KMS-11 (cell line): ENCODE measurements around the gene PDE3A.

Experiments
- H2AFZ ChIP-seq: fragments of 200-600 bp; sonication (generic); 2 replicates; pipeline ENCODE4 v1.6.1; 2016; ENCODE audit warnings: antibody characterized with exemption, mixed run types, low read depth
- H3K27ac ChIP-seq: fragments of 200-600 bp; sonication (generic); 2 replicates; pipeline ENCODE4 v1.6.1; 2016; ENCODE audit warnings: mild to moderate bottlenecking, mixed run types
- H3K27me3 ChIP-seq: fragments of 200-600 bp; sonication (generic); 2 replicates; pipeline ENCODE4 v1.6.1; 2017; ENCODE audit warnings: mild to moderate bottlenecking, low read depth, mixed run types, moderate library complexity; ENCODE audit not compliant: insufficient read depth
- H3K36me3 ChIP-seq: fragments of 200-600 bp; sonication (generic); 2 replicates; pipeline ENCODE4 v1.6.1; 2017; ENCODE audit warnings: mild to moderate bottlenecking, mixed run types; ENCODE audit not compliant: insufficient read depth
- H3K4me1 ChIP-seq: fragments of 200-600 bp; sonication (generic); 2 replicates; pipeline ENCODE4 v1.6.1; 2016; ENCODE audit warnings: mild to moderate bottlenecking, low read depth, mixed run types; ENCODE audit not compliant: poor library complexity, severe bottlenecking
- H3K4me2 ChIP-seq: fragments of 200-600 bp; sonication (generic); 2 replicates; pipeline ENCODE4 v1.7.0; 2016; ENCODE audit warnings: mild to moderate bottlenecking, mixed run types
- H3K4me3 ChIP-seq: fragments of 200-600 bp; sonication (generic); IDR thresholded peaks from 2 replicates; pipeline ENCODE4 v1.6.1; 2017; ENCODE audit warnings: low read depth, low read length, mixed read lengths; ENCODE audit not compliant: insufficient read depth
- H3K79me2 ChIP-seq: fragments of 200-600 bp; sonication (generic); 2 replicates; pipeline ENCODE4 v1.6.1; 2016; ENCODE audit warnings: low read depth, mixed run types; ENCODE audit not compliant: insufficient read depth
- H3K9ac ChIP-seq: fragments of 200-600 bp; sonication (generic); 2 replicates; pipeline ENCODE4 v1.6.1; 2016; ENCODE audit warnings: mild to moderate bottlenecking, mixed run types
- H4K20me1 ChIP-seq: fragments of 200-600 bp; sonication (generic); 2 replicates; pipeline ENCODE4 v1.6.1; 2016; ENCODE audit warnings: mild to moderate bottlenecking, mixed run types; ENCODE audit not compliant: insufficient read depth
- CTCF ChIP-seq: fragments of 200-600 bp; sonication (generic); conservative IDR thresholded peaks from 2 replicates; pipeline ENCODE4 v1.6.1; 2017; ENCODE audit warnings: low read depth, mild to moderate bottlenecking, antibody characterized with exemption, low read length, moderate library complexity, mixed read lengths

Gene PDE3A

GRCh38 chr12:20415028-20415427 is 46.7 kb downstream of the PDE3A start:
- no peak overlapping the region for H3K4me2 ChIP-seq
- no peak overlapping the region for H3K9ac ChIP-seq
- H3K27me3 ChIP-seq, result no peaks in the 10 kb centered on the region
- H3K4me1 ChIP-seq, result no peaks in the 10 kb centered on the region
- H3K4me3 ChIP-seq, result no peak overlapping the region
- no peaks in the 10 kb centered on the region for H3K79me2 ChIP-seq
- no peak overlapping the region for H3K27ac ChIP-seq
- TF ChIP-seq CTCF, result no peak
- no peaks in the 10 kb centered on the region for H3K36me3 ChIP-seq
- H2AFZ ChIP-seq, result no peak overlapping the region
- H4K20me1 ChIP-seq, result no peaks in the 10 kb centered on the region

GRCh38 chr12:20415641-20416040 is 47.3 kb downstream of the PDE3A start:
- Histone ChIP-seq H3K9ac (no peak overlapping the region), H2AFZ (no peak overlapping the region), H3K4me1 (no peaks in the 10 kb centered on the region), H4K20me1 (no peaks in the 10 kb centered on the region), H3K79me2 (no peaks in the 10 kb centered on the region), H3K27ac (no peak overlapping the region), H3K36me3 (no peaks in the 10 kb centered on the region), H3K4me3 (no peak overlapping the region), H3K4me2 (no peak overlapping the region), H3K27me3 (no peaks in the 10 kb centered on the region)
- TF ChIP-seq CTCF, result no peak

DNA sequence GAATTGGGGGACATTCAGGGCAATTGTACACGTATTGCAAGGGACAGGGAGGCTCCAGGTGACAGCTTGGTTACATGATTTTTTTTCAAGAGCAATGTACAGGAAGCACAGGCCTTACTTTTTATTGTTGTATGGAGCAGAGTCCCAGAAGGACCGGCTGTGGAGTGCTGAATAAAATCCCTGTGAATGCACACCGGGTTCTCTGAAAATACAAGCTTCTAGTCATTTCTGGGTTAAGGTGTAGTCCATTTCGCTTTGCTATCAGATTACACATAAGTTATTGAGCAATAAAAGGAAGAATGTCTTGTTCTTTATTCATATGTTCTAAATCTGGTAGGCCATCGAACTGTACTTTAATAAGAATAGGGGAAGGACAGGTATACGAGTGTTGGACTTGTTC is 52.2 kb downstream of the PDE3A start:
- Histone ChIP-seq H3K36me3 (no peaks in the 10 kb centered on the region), H3K27me3 (no peaks in the 10 kb centered on the region), H3K4me3 (no peak overlapping the region), H4K20me1 (no peaks in the 10 kb centered on the region), H3K27ac (no peak overlapping the region), H3K4me2 (no peak overlapping the region), H2AFZ (no peak overlapping the region), H3K9ac (no peak overlapping the region), H3K79me2 (no peaks in the 10 kb centered on the region), H3K4me1 (no peaks in the 10 kb centered on the region)
- no peak for TF ChIP-seq CTCF

- Histone ChIP-seq H3K27me3 (no peaks in the 10 kb centered on the region), H3K4me3 (no peak overlapping the region), H3K36me3 (no peaks in the 10 kb centered on the region), H3K4me2 (no peak overlapping the region), H3K9ac (no peak overlapping the region), H3K79me2 (no peaks in the 10 kb centered on the region), H4K20me1 (no peaks in the 10 kb centered on the region), H3K27ac (no peak overlapping the region), H3K4me1 (no peaks in the 10 kb centered on the region), H2AFZ (no peak overlapping the region)
- TF ChIP-seq CTCF, result no peak
Observed at GRCh38 chr12:20421421-20421820, 53.1 kb downstream of the PDE3A start.

- Histone ChIP-seq H3K27ac (no peak overlapping the region), H3K4me2 (no peak overlapping the region), H3K4me1 (no peaks in the 10 kb centered on the region), H2AFZ (no peak overlapping the region), H3K79me2 (no peaks in the 10 kb centered on the region), H3K4me3 (no peak overlapping the region), H3K9ac (no peak overlapping the region), H3K36me3 (no peaks in the 10 kb centered on the region), H4K20me1 (no peaks in the 10 kb centered on the region), H3K27me3 (no peaks in the 10 kb centered on the region)
- no peak for TF ChIP-seq CTCF
Observed at GRCh38 chr12:20423557-20423956, 55.2 kb downstream of the PDE3A start.
